NB4 (cell line): Measurements from ENCODE around the gene CEP250.

Experiments used
- CTCF ChIP-seq: IDR thresholded peaks from one replicate; pipeline ENCODE4 v1.5.1; 2012; ENCODE audit warnings: low read depth, low read length
- POLR2A ChIP-seq: IDR thresholded peaks from 2 replicates; pipeline ENCODE4 v1.6.1; 2011; ENCODE audit warnings: mild to moderate bottlenecking; ENCODE audit not compliant: insufficient read length; ENCODE audit errors: extremely low read depth

- TF ChIP-seq POLR2A (no peak), CTCF (no peak)
Measured at GRCh38 chr20:35508493-35509218, 53.3 kb downstream of the CEP250 start.
